ENCODE results near the gene ATOSB. TPM values are rescaled to one million over a fixed set of nuclear protein-coding genes. Genes with fewer than 3 reads are reported as not detected.

Gene ATOSB
- total and polyA plus RNA-seq, 8 donors: 2.5 to 7.8 (median 4.2) TPM

- H3K27ac ChIP-seq: no peak overlapping the region
- H3K27me3 ChIP-seq: no peaks in the 10 kb centered on the region
- no peak for ATAC-seq
- H3K9me3 ChIP-seq: no peaks in the 10 kb centered on the region
- peaks cover 0 to 16% (median 7%) of the 10 kb centered on the region in 3 donors for H3K4me1 ChIP-seq
- FAIRE-seq: no peak
- no peak overlapping the region for H3K4me3 ChIP-seq
- peaks cover 0 to 9% (median 0%) of the 10 kb centered on the region in 3 donors for H3K36me3 ChIP-seq
- WGBS, 2 donors: 92% methylated on average over 6 of the region's 6 CpGs
- intact Hi-C loops (cut with DNase I): no loop called here
- TF ChIP-seq CTCF (IDR thresholded peaks at IDR 0.05): no peak
- no peak for DNase-seq
Observed at GRCh38 chr9:35108461-35108860, 7.2 kb downstream of the ATOSB start.

- Histone ChIP-seq H3K27me3 (no peaks in the 10 kb centered on the region), H3K36me3 (peaks cover 0 to 9% (median 0%) of the 10 kb centered on the region in 3 donors), H3K9me3 (no peaks in the 10 kb centered on the region), H3K4me1 (peaks cover 0 to 19% (median 7%) of the 10 kb centered on the region in 3 donors), H3K4me3 (no peak overlapping the region), H3K27ac (no peak overlapping the region)
- FAIRE-seq (no peak), ATAC-seq (no peak), DNase-seq (peak in 2 of 6 donors; percentile 13 to 78)
- TF ChIP-seq CTCF (IDR thresholded peaks at IDR 0.05): no peak
- 80 to 84% methylated on average over 18 of the region's 18 CpGs for WGBS, 2 donors
- intact Hi-C loops (cut with DNase I): no loop called here
Observed at GRCh38 chr9:35107297-35108290, 8.1 kb downstream of the ATOSB start.

- no peak overlapping the region for H3K4me3 ChIP-seq
- H3K36me3 ChIP-seq: peaks cover 0 to 9% (median 0%) of the 10 kb centered on the region in 3 donors
- FAIRE-seq (no peak), DNase-seq (no peak), ATAC-seq (no peak)
- peaks cover 0 to 22% (median 9%) of the 10 kb centered on the region in 3 donors for H3K4me1 ChIP-seq
- H3K27ac ChIP-seq: no peak overlapping the region
- WGBS, 2 donors: 85 to 91% methylated on average over 7 of the region's 7 CpGs
- no peak for TF ChIP-seq CTCF (IDR thresholded peaks at IDR 0.05)
- no peaks in the 10 kb centered on the region for H3K9me3 ChIP-seq
- H3K27me3 ChIP-seq: no peaks in the 10 kb centered on the region
- intact Hi-C loops (cut with DNase I): no loop called here
Observed at GRCh38 chr9:35106343-35106730, 9.3 kb downstream of the ATOSB start.

- Histone ChIP-seq H3K27me3 (no peaks in the 10 kb centered on the region), H3K9me3 (no peaks in the 10 kb centered on the region), H3K27ac (no peak overlapping the region), H3K36me3 (peaks cover 0 to 9% (median 0%) of the 10 kb centered on the region in 3 donors), H3K4me1 (peaks cover 0 to 20% (median 6%) of the 10 kb centered on the region in 3 donors), H3K4me3 (no peak overlapping the region)
- no peak for ATAC-seq
- TF ChIP-seq CTCF (IDR thresholded peaks at IDR 0.05): no peak
- no peak for FAIRE-seq
- DNase-seq: no peak
- 89 to 92% methylated on average over 13 of the region's 13 CpGs for WGBS, 2 donors
- intact Hi-C loops (cut with DNase I): no loop called here
Observed at GRCh38 chr9:35105571-35106342, 9.9 kb downstream of the ATOSB start.
